ENCODE measurements around the gene LPP. TPM values are rescaled to one million over a fixed set of nuclear protein-coding genes. Genes with fewer than 3 reads are reported as not detected.

Gene LPP
- total RNA-seq, 4 donors from 2014 or later, result 1,872 to 3,079 (median 2,300) TPM

DNA sequence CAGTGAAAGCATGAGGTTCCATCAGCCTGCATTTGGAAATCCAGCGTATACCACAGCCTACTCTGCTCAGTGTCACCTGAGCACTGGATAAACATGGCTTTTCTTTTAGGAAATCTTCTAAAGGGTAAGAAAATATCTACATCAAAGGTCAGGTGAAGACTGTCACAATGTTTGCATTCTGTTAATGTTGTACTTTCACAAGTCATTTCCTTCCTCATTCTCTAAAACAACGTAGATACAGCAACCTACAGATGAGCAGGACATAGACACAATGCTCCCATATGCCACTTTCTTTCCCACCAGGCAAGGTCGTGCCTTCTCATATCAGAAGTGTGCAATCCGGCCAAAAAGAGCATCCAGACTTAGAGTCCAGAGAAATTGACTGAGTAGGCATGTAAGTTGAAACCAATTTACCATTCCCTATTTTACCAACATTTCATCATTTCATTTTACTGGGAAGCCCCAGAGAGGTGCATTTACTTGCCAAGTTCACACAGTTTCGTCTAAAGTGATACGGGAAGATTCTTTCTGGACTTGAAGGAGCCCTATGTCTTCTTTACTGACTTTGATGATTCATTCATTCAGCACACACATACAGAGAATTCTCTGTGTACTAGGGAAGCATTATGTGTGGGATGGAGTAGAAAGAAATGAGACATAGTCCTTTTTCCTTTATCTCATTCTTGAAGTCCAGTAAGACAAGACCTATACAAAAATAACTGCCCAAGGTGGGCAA, 30.6 kb upstream of the LPP start:
- Histone ChIP-seq H3K27ac (replicated peaks in 1 of 4) (peak overlapping the region; percentile 28 to 78 (median 76)), H3K27me3 (no peaks in the 10 kb centered on the region), H3K4me3 (no peak overlapping the region), H3K36me3 (no peaks in the 10 kb centered on the region), H3K9me3 (no peaks in the 10 kb centered on the region), H3K4me1 (peaks cover 4 to 63% (median 54%) of the 10 kb centered on the region in 4 donors)
- DNase-seq (ENCODE audit: extremely low spot score), result no peak
- TF ChIP-seq POLR2AphosphoS5 (IDR thresholded peaks at IDR 0.05) (no peak), POLR2A (IDR thresholded peaks at IDR 0.05; ENCODE audit: low read depth) (no peak), EP300 (IDR thresholded peaks at IDR 0.05) (no peak)
- TF ChIP-seq, protein P1, sequence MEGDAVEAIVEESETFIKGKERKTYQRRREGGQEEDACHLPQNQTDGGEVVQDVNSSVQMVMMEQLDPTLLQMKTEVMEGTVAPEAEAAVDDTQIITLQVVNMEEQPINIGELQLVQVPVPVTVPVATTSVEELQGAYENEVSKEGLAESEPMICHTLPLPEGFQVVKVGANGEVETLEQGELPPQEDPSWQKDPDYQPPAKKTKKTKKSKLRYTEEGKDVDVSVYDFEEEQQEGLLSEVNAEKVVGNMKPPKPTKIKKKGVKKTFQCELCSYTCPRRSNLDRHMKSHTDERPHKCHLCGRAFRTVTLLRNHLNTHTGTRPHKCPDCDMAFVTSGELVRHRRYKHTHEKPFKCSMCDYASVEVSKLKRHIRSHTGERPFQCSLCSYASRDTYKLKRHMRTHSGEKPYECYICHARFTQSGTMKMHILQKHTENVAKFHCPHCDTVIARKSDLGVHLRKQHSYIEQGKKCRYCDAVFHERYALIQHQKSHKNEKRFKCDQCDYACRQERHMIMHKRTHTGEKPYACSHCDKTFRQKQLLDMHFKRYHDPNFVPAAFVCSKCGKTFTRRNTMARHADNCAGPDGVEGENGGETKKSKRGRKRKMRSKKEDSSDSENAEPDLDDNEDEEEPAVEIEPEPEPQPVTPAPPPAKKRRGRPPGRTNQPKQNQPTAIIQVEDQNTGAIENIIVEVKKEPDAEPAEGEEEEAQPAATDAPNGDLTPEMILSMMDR (IDR thresholded peaks at IDR 0.05), result no peak
- intact Hi-C loops (cut with DNase I), result no loop called here
- 70% methylated on average over 6 of the region's 6 CpGs for WGBS

DNA sequence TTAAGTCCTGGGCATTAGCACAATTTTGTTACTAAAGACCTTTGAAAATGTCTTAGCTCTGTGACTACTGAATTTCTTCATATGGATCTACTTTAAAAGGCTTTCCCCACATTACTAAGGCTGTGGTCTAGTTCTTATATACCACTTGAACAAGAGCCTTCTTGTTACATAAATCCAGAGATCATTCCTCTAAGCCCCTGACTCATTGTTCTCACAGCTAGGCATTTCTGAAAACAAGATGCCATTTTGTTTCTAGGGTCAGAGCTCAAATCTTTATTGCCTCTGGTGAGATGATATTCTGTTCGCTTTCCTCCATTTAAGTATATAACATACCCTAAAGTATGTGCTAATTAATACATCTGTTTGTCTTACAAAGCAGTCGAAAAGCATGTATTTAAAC, 29.8 kb upstream of the LPP start:
- peak overlapping the region; percentile 76 to 78 (median 78) for H3K27ac ChIP-seq (replicated peaks in 1 of 4)
- intact Hi-C loops (cut with DNase I), result no loop called here
- 68% methylated on average over 2 of the region's 2 CpGs for WGBS

DNA sequence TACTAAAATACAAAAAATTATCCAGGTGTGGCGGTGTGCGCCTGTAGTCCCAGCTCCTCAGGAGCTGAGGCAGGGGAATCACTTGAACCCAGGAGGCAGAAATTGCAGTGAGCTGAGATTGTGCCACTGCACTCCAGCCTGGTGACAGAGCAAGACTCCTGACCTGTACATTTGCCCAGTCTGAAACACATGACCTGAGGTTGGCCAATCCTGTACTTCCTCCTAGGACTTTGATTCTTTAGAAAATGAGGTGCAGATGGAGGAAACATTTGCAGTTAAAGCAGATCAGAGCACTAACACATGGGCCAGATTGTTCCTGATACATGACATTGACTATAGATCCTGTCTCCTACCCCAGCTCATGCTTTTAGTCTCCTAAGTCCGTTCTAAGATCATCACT, 28.9 kb upstream of the LPP start:
- Histone ChIP-seq H3K27me3 (no peaks in the 10 kb centered on the region), H3K4me3 (no peak overlapping the region), H3K27ac (replicated peaks in 1 of 4) (peak overlapping the region; percentile 76 to 78 (median 78)), H3K4me1 (peaks cover 4 to 65% (median 55%) of the 10 kb centered on the region in 4 donors), H3K9me3 (no peaks in the 10 kb centered on the region), H3K36me3 (no peaks in the 10 kb centered on the region)
- WGBS, result 89% methylated on average over 1 of the region's 3 CpGs
- TF ChIP-seq POLR2A (IDR thresholded peaks at IDR 0.05; ENCODE audit: low read depth) (no peak), EP300 (IDR thresholded peaks at IDR 0.05) (no peak), POLR2AphosphoS5 (IDR thresholded peaks at IDR 0.05) (no peak)
- TF ChIP-seq, protein P1 (IDR thresholded peaks at IDR 0.05), result no peak
- DNase-seq (ENCODE audit: extremely low spot score), result no peak
- intact Hi-C loops (cut with DNase I), result no loop called here

More for the DNA sequence above, 29.8 kb upstream of the LPP start:
- H3K27me3 ChIP-seq, result no peaks in the 10 kb centered on the region
- DNase-seq (ENCODE audit: extremely low spot score), result no peak
- no peak overlapping the region for H3K4me3 ChIP-seq
- H3K36me3 ChIP-seq, result no peaks in the 10 kb centered on the region
- H3K9me3 ChIP-seq, result no peaks in the 10 kb centered on the region
- peaks cover 4 to 65% (median 55%) of the 10 kb centered on the region in 4 donors for H3K4me1 ChIP-seq
- TF ChIP-seq, protein P1 (IDR thresholded peaks at IDR 0.05), result no peak
- TF ChIP-seq POLR2AphosphoS5 (IDR thresholded peaks at IDR 0.05) (no peak), POLR2A (IDR thresholded peaks at IDR 0.05; ENCODE audit: low read depth) (no peak), EP300 (IDR thresholded peaks at IDR 0.05) (no peak)

DNA sequence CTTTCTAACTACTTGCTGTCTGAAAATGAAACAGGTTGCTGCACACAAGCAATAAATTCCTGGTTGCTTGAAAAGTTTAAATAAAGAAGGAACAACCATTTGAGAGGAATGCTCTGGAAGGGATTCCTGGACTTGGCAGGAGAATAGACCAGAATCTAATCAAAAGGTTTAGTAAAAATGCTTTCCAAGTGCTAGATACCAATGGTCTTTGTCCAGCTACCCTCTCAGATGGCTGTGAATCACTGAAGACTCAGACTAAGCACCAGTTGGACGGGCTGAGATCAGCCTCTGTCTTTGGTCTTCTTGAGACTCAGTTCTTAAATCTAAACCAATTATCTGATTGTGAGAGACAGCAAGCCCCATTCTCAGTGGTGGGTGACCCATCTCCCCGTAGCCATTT, 27.7 kb upstream of the LPP start:
- H3K9me3 ChIP-seq, result no peaks in the 10 kb centered on the region
- peaks cover 4 to 65% (median 55%) of the 10 kb centered on the region in 4 donors for H3K4me1 ChIP-seq
- WGBS, result 44% methylated on average over 2 of the region's 2 CpGs
- H3K4me3 ChIP-seq, result no peak overlapping the region
- H3K27ac ChIP-seq (replicated peaks in 1 of 4), result peak overlapping the region; percentile 76 to 78 (median 78)
- H3K27me3 ChIP-seq, result no peaks in the 10 kb centered on the region
- DNase-seq (ENCODE audit: extremely low spot score), result no peak
- intact Hi-C loops (cut with DNase I), result no loop called here
- no peaks in the 10 kb centered on the region for H3K36me3 ChIP-seq
- TF ChIP-seq POLR2AphosphoS5 (IDR thresholded peaks at IDR 0.05) (no peak), POLR2A (IDR thresholded peaks at IDR 0.05; ENCODE audit: low read depth) (no peak), EP300 (IDR thresholded peaks at IDR 0.05) (no peak)
- TF ChIP-seq, protein P1 (IDR thresholded peaks at IDR 0.05), result no peak
